ENCODE measurements around the gene IRF6.

IRF6 gene

DNA sequence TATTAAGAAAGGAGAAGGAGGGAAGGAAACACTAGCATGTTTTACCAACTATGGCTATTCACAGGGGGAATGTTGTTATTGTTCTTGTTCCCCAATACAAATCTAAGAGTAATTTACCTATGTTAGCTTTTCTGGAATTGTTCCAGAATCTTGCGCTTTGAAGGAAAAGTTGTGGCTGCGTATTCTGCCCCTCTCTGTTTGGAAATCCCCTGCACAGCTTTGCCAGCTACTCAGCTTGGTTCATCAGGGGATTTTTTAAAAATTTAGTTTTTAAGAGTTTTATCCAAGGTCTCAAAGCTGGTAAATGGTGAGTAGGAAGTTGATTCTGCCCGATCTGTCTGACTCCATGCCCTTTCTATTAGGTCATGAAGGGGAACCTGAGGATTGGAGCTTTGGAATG, 9.5 kb upstream of the IRF6 start:
- no peaks in the 10 kb centered on the region for H3K27me3 ChIP-seq (replicated peaks; ENCODE audit: control insufficient read depth, insufficient read depth, low read length)
- no peak overlapping the region for H3K4me3 ChIP-seq (replicated peaks; ENCODE audit: low read depth, low read length)
- DNase-seq (ENCODE audit: extremely low read depth, insufficient read length) = no peak
- TF ChIP-seq, protein P1, sequence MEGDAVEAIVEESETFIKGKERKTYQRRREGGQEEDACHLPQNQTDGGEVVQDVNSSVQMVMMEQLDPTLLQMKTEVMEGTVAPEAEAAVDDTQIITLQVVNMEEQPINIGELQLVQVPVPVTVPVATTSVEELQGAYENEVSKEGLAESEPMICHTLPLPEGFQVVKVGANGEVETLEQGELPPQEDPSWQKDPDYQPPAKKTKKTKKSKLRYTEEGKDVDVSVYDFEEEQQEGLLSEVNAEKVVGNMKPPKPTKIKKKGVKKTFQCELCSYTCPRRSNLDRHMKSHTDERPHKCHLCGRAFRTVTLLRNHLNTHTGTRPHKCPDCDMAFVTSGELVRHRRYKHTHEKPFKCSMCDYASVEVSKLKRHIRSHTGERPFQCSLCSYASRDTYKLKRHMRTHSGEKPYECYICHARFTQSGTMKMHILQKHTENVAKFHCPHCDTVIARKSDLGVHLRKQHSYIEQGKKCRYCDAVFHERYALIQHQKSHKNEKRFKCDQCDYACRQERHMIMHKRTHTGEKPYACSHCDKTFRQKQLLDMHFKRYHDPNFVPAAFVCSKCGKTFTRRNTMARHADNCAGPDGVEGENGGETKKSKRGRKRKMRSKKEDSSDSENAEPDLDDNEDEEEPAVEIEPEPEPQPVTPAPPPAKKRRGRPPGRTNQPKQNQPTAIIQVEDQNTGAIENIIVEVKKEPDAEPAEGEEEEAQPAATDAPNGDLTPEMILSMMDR (IDR thresholded peaks at IDR 0.05; ENCODE audit: insufficient read depth, low read length, poor library complexity, severe bottlenecking) = no peak
- no peaks in the 10 kb centered on the region for H3K36me3 ChIP-seq (ENCODE audit: control insufficient read depth, insufficient read depth, low read length)

DNA sequence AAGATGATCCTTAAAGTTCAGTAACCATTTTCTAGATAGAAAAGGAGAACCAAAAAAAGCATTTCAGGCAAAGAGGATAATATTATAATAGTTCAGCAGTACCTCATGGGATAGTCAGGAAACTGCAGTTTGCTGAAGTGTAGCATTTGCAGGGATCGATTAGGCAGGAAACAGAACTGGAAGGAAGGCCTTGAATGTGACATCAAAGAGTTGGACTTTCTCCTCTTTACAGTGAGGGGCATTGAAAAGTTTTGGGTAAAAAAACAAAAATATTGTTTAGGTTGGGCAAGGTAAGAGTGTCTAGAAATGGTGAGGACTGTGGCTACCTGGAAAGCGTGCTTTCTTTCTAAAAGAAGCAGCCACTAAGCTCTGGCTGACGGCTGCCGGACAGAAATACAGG, 8.0 kb upstream of the IRF6 start:
- no peak overlapping the region for H3K4me3 ChIP-seq (replicated peaks; ENCODE audit: low read depth, low read length)
- H3K36me3 ChIP-seq (ENCODE audit: control insufficient read depth, insufficient read depth, low read length) = no peaks in the 10 kb centered on the region

GRCh38 chr1:209810783-209811182, 4.8 kb upstream of the IRF6 start:
- H3K27me3 ChIP-seq (replicated peaks; ENCODE audit: control insufficient read depth, insufficient read depth, low read length) = no peaks in the 10 kb centered on the region
- no peaks in the 10 kb centered on the region for H3K36me3 ChIP-seq (ENCODE audit: control insufficient read depth, insufficient read depth, low read length)
- TF ChIP-seq, protein P1 (IDR thresholded peaks at IDR 0.05; ENCODE audit: insufficient read depth, low read length, poor library complexity, severe bottlenecking) = no peak
- H3K4me3 ChIP-seq (replicated peaks; ENCODE audit: low read depth, low read length) = no peak overlapping the region
- DNase-seq (ENCODE audit: extremely low read depth, insufficient read length) = no peak

More for the DNA sequence above, 8.0 kb upstream of the IRF6 start:
- TF ChIP-seq, protein P1 (IDR thresholded peaks at IDR 0.05; ENCODE audit: insufficient read depth, low read length, poor library complexity, severe bottlenecking) = no peak
- no peaks in the 10 kb centered on the region for H3K27me3 ChIP-seq (replicated peaks; ENCODE audit: control insufficient read depth, insufficient read depth, low read length)
- DNase-seq (ENCODE audit: extremely low read depth, insufficient read length) = no peak

DNA sequence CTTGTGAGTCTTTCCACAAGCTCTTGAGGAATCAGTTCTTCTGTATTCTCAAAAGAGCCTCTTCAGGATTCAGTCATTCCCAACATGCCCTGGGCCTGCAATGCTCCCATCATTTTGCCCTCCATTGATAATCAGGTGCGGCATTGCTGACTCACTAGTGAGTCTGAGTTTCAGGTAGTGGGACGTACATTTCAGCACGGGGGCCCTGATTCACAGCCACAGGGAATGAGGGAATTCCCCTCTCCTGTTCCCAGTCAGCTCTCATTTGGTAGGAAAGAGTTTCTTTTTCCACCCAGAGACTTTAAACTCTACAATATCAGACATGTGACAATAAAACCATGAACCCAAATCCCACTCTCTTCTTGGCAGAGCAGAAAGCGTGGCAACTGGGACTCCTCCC, 3.7 kb upstream of the IRF6 start:
- Histone ChIP-seq H3K4me3 (replicated peaks; ENCODE audit: low read depth, low read length) (no peak overlapping the region), H3K27me3 (replicated peaks; ENCODE audit: control insufficient read depth, insufficient read depth, low read length) (no peaks in the 10 kb centered on the region), H3K36me3 (ENCODE audit: control insufficient read depth, insufficient read depth, low read length) (no peaks in the 10 kb centered on the region)
- DNase-seq (ENCODE audit: extremely low read depth, insufficient read length) = no peak
- TF ChIP-seq, protein P1 (IDR thresholded peaks at IDR 0.05; ENCODE audit: insufficient read depth, low read length, poor library complexity, severe bottlenecking) = no peak

GRCh38 chr1:209808059-209808581, 2.2 kb upstream of the IRF6 start:
- H3K4me3 ChIP-seq (replicated peaks; ENCODE audit: low read depth, low read length) = no peak overlapping the region
- H3K27me3 ChIP-seq (replicated peaks; ENCODE audit: control insufficient read depth, insufficient read depth, low read length) = no peaks in the 10 kb centered on the region
- TF ChIP-seq, protein P1 (IDR thresholded peaks at IDR 0.05; ENCODE audit: insufficient read depth, low read length, poor library complexity, severe bottlenecking) = no peak
- DNase-seq (ENCODE audit: extremely low read depth, insufficient read length) = no peak
- no peaks in the 10 kb centered on the region for H3K36me3 ChIP-seq (ENCODE audit: control insufficient read depth, insufficient read depth, low read length)

- TF ChIP-seq, protein P1 (IDR thresholded peaks at IDR 0.05; ENCODE audit: insufficient read depth, low read length, poor library complexity, severe bottlenecking) = no peak
- Histone ChIP-seq H3K27me3 (replicated peaks; ENCODE audit: control insufficient read depth, insufficient read depth, low read length) (no peaks in the 10 kb centered on the region), H3K4me3 (replicated peaks; ENCODE audit: low read depth, low read length) (no peak overlapping the region), H3K36me3 (ENCODE audit: control insufficient read depth, insufficient read depth, low read length) (no peaks in the 10 kb centered on the region)
- no peak for DNase-seq (ENCODE audit: extremely low read depth, insufficient read length)
These were observed 1.6 kb upstream of the IRF6 start for GRCh38 chr1:209807509-209807908.

All from GM06990 (cell line).